NOMO-1 treated with DMSO at 0.1 percent for 48 hours (cell line): ENCODE results near the gene ARHGAP10.

Source experiments
- DNase-seq: peaks from one replicate; lab custom pipeline; 2025; ENCODE audit not compliant: unreplicated experiment; lab: John Stamatoyannopoulos, UW

ARHGAP10 gene

GRCh38 chr4:147764337-147764736 lies 32.4 kb downstream of the ARHGAP10 start:
- no peak for DNase-seq

- DNase-seq: no peak
These were observed 33.2 kb downstream of the ARHGAP10 start for GRCh38 chr4:147765121-147765529.

- DNase-seq: peak; percentile 97
These were observed 36.2 kb downstream of the ARHGAP10 start for GRCh38 chr4:147768113-147768512.

- DNase-seq: no peak
These were observed 37.5 kb downstream of the ARHGAP10 start for GRCh38 chr4:147769386-147769785.

- DNase-seq: no peak
These were observed 38.9 kb downstream of the ARHGAP10 start for GRCh38 chr4:147770831-147771230.

GRCh38 chr4:147772056-147772455 lies 40.2 kb downstream of the ARHGAP10 start:
- DNase-seq: no peak

GRCh38 chr4:147772459-147772969 lies 40.6 kb downstream of the ARHGAP10 start:
- DNase-seq: no peak

- DNase-seq: no peak
These were observed 41.6 kb downstream of the ARHGAP10 start for GRCh38 chr4:147773261-147774184.

GRCh38 chr4:147776716-147777115 lies 44.8 kb downstream of the ARHGAP10 start:
- no peak for DNase-seq

- no peak for DNase-seq
These were observed 45.7 kb downstream of the ARHGAP10 start for GRCh38 chr4:147777456-147778091.

- DNase-seq: no peak
These were observed 47.1 kb downstream of the ARHGAP10 start for GRCh38 chr4:147778942-147779341.

GRCh38 chr4:147779451-147779850 lies 47.6 kb downstream of the ARHGAP10 start:
- DNase-seq: peak; percentile 69

- peak; percentile 81 for DNase-seq
These were observed 48.4 kb downstream of the ARHGAP10 start for GRCh38 chr4:147780137-147780777.

- no peak for DNase-seq
These were observed 50.3 kb downstream of the ARHGAP10 start for GRCh38 chr4:147782087-147782781.

GRCh38 chr4:147785129-147785528 lies 53.2 kb downstream of the ARHGAP10 start:
- DNase-seq: no peak

- peak; percentile 33 for DNase-seq
These were observed 54.1 kb downstream of the ARHGAP10 start for GRCh38 chr4:147786031-147786430.

- no peak for DNase-seq
These were observed 54.6 kb downstream of the ARHGAP10 start for GRCh38 chr4:147786531-147786930.

- DNase-seq: no peak
These were observed 55.3 kb downstream of the ARHGAP10 start for GRCh38 chr4:147787204-147787603.

- DNase-seq: no peak
These were observed 56.9 kb downstream of the ARHGAP10 start for GRCh38 chr4:147788791-147789190.

- no peak for DNase-seq
These were observed 57.7 kb downstream of the ARHGAP10 start for GRCh38 chr4:147789596-147789995.

GRCh38 chr4:147790412-147790811 lies 58.5 kb downstream of the ARHGAP10 start:
- DNase-seq: no peak
